ENCODE data around the gene SLC17A8.
"Not testable (repeated sequence)": the region's sequence is repeated elsewhere in the genome, so short reads cannot be mapped to it uniquely, and the experiment has no call there.

SLC17A8 gene

GRCh38 chr12:100356644-100357223 lies at the start of gene SLC17A8:
TSS of gene SLC17A8 (plus strand) at chr12:100357074. CDS start at chr12:100357392, 318 bp downstream.
- no peak for DNase-seq (ENCODE audit: low read depth, low spot score)

GRCh38 chr12:100308138-100308537 lies 48.7 kb upstream of the SLC17A8 start:
- DNase-seq (ENCODE audit: low read depth, low spot score) = not testable (repeated sequence)

GRCh38 chr12:100311317-100311716 lies 45.6 kb upstream of the SLC17A8 start:
- no peak for DNase-seq (ENCODE audit: low read depth, low spot score)

GRCh38 chr12:100317371-100317770 lies 39.5 kb upstream of the SLC17A8 start:
- no peak for DNase-seq (ENCODE audit: low read depth, low spot score)

- DNase-seq (ENCODE audit: low read depth, low spot score) = no peak
Measured at GRCh38 chr12:100324498-100324897, 32.4 kb upstream of the SLC17A8 start.

- DNase-seq (ENCODE audit: low read depth, low spot score) = no peak
Measured at GRCh38 chr12:100326208-100326607, 30.7 kb upstream of the SLC17A8 start.

GRCh38 chr12:100329800-100330199 lies 27.1 kb upstream of the SLC17A8 start:
- DNase-seq (ENCODE audit: low read depth, low spot score) = no peak

- DNase-seq (ENCODE audit: low read depth, low spot score) = no peak
Measured at GRCh38 chr12:100331871-100332270, 25.0 kb upstream of the SLC17A8 start.

- DNase-seq (ENCODE audit: low read depth, low spot score) = no peak
Measured at GRCh38 chr12:100332852-100333251, 24.0 kb upstream of the SLC17A8 start.

GRCh38 chr12:100337299-100337698 lies 19.6 kb upstream of the SLC17A8 start:
- DNase-seq (ENCODE audit: low read depth, low spot score) = no peak

GRCh38 chr12:100337727-100338126 lies 19.1 kb upstream of the SLC17A8 start:
- no peak for DNase-seq (ENCODE audit: low read depth, low spot score)

GRCh38 chr12:100339071-100339470 lies 17.8 kb upstream of the SLC17A8 start:
- no peak for DNase-seq (ENCODE audit: low read depth, low spot score)

GRCh38 chr12:100342897-100343296 lies 14.0 kb upstream of the SLC17A8 start:
- not testable (repeated sequence) for DNase-seq (ENCODE audit: low read depth, low spot score)

GRCh38 chr12:100344351-100344750 lies 12.5 kb upstream of the SLC17A8 start:
- not testable (repeated sequence) for DNase-seq (ENCODE audit: low read depth, low spot score)

GRCh38 chr12:100345020-100345767 lies 11.7 kb upstream of the SLC17A8 start:
- no peak for DNase-seq (ENCODE audit: low read depth, low spot score)

- no peak for DNase-seq (ENCODE audit: low read depth, low spot score)
Measured at GRCh38 chr12:100346660-100347059, 10.2 kb upstream of the SLC17A8 start.

- DNase-seq (ENCODE audit: low read depth, low spot score) = no peak
Measured at GRCh38 chr12:100348657-100349454, 8.0 kb upstream of the SLC17A8 start.

- no peak for DNase-seq (ENCODE audit: low read depth, low spot score)
Measured at GRCh38 chr12:100359248-100359647, 2.4 kb downstream of the SLC17A8 start.

- DNase-seq (ENCODE audit: low read depth, low spot score) = no peak
Measured at GRCh38 chr12:100359822-100360221, 2.9 kb downstream of the SLC17A8 start.

GRCh38 chr12:100360450-100360849 lies 3.6 kb downstream of the SLC17A8 start:
- no peak for DNase-seq (ENCODE audit: low read depth, low spot score)

GRCh38 chr12:100364324-100364723 lies 7.5 kb downstream of the SLC17A8 start:
- DNase-seq (ENCODE audit: low read depth, low spot score) = no peak

- no peak for DNase-seq (ENCODE audit: low read depth, low spot score)
Measured at GRCh38 chr12:100365411-100365810, 8.5 kb downstream of the SLC17A8 start.
